Astrocyte of the cerebellum (primary cell): ENCODE data around the gene POLR2J.

Experiments
- DNase-seq: peaks from one replicate; pipeline ENCODE4 v3.0.0-alpha.2; 2011; ENCODE audit warnings: low read depth
- H3K4me3 ChIP-seq: 2 replicates; pipeline ENCODE4 v1.5.1; 2011; ENCODE audit warnings: mild to moderate bottlenecking, low read depth, low read length, moderate library complexity
- CTCF ChIP-seq: IDR thresholded peaks from 2 replicates; pipeline ENCODE4 v1.5.1; 2012; ENCODE audit warnings: low read length, low read depth, moderate library complexity, mild to moderate bottlenecking; ENCODE audit errors: missing control alignments
- in situ Hi-C: cut with HindIII; loops from 2 replicates; pipeline ENCODE4 v1.10.0; 2017; ENCODE audit warnings: low sequenced_read_pairs

Gene POLR2J

GRCh38 chr7:102473271-102473991 lies 5.3 kb downstream of the POLR2J start:
- DNase-seq, result no peak
- in situ Hi-C loops, result no loop called here
- TF ChIP-seq CTCF, result no peak
- H3K4me3 ChIP-seq, result no peak overlapping the region

- no peak for DNase-seq
- H3K4me3 ChIP-seq, result no peak overlapping the region
- in situ Hi-C loops, result no loop called here
- TF ChIP-seq CTCF, result no peak
These were observed 6.3 kb downstream of the POLR2J start for GRCh38 chr7:102472126-102473041.

DNA sequence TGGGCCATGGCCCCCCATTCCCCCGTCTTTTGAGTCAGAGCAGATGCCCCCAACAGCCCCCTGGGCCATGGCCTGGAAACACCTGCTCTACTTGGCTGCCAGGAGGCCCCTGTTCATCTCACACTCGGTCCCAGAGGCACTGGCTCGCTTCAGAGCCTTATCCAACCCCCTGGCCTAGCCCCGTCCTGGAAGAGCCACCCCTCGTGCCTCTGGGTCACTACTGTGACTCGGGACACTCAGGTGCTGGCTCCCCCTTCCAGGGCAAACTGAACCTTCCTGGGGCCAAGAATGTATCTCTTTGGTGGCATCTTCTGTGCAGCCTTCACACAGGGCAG lies 7.0 kb downstream of the POLR2J start:
- no peak for TF ChIP-seq CTCF
- no peak overlapping the region for H3K4me3 ChIP-seq
- in situ Hi-C loops, result no loop called here
- DNase-seq, result no peak

DNA sequence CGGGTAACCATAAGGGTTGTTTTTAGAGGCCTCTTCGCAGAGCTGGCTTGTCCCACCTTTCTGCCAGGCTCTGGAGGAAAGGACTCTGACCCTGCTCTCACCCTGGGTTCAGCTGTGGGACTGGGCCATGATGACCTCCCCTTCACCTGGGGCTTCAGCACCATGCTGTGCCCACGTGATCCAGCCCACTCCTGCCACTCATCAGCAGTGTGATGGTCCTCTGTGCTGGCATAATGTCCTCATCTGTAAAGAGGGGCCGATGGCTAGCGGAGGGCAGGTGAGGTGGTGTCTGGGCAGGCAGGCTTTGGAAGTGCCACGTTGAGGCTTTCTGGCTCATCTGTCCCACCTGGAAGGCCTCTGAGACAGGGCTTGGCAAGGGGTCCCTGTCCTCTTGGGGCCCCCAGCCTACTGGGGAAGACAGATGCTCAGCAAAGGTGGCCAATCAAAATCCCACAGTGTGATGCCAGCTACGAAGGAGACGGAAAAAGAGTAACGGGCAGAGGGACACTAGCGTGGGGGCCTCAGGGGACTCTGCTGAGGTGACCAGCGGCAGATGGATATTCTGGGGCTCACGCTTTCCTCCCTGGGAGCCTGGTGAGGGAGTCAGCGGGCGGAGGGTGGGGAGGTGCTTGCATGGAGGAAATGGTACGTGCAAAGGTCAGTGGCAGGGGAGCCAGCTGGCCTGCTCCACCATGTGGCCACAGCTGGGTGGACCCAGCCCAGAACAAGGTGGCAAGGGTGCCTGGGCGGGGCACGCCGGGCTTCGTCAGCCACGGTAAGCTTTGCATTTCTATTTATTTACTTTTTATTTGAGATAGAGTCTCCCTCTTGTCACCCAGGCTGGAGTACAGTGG lies 8.5 kb downstream of the POLR2J start:
- no peak for DNase-seq
- in situ Hi-C loops, result no loop called here
- no peak for TF ChIP-seq CTCF
- no peak overlapping the region for H3K4me3 ChIP-seq

DNA sequence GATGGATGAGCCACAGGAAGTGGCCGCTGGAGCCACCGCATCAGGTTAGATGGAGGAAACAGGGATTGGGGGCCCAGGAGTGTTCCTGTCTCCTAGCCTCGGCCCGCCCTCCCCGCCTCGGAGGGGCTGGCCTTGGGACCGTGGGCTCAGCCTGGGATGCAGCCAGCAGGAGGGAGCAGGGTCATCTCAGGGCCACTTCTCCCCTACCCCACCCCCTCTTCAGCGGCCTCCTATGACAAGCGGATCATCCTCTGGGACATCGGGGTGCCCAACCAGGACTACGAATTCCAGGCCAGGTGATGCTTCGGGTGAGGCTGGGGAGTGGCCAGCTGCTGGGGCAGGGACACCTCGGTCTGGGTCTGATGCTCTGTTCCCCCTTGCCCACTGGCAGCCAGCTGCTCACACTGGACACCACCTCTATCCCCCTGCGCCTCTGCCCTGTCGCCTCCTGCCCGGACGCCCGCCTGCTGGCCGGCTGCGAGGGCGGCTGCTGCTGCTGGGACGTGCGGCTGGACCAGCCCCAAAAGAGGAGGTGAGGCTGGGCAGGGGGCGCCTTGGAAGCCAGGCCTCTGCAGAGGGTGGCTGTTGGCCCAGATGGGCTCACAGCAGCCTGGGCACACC lies 9.3 kb downstream of the POLR2J start:
- DNase-seq, result no peak

More for the DNA sequence above, 9.3 kb downstream of the POLR2J start:
- in situ Hi-C loops, result no loop called here
- no peak for TF ChIP-seq CTCF
- H3K4me3 ChIP-seq, result no peak overlapping the region
